ENCODE measurements around the gene HOXA3.

Gene HOXA3

DNA sequence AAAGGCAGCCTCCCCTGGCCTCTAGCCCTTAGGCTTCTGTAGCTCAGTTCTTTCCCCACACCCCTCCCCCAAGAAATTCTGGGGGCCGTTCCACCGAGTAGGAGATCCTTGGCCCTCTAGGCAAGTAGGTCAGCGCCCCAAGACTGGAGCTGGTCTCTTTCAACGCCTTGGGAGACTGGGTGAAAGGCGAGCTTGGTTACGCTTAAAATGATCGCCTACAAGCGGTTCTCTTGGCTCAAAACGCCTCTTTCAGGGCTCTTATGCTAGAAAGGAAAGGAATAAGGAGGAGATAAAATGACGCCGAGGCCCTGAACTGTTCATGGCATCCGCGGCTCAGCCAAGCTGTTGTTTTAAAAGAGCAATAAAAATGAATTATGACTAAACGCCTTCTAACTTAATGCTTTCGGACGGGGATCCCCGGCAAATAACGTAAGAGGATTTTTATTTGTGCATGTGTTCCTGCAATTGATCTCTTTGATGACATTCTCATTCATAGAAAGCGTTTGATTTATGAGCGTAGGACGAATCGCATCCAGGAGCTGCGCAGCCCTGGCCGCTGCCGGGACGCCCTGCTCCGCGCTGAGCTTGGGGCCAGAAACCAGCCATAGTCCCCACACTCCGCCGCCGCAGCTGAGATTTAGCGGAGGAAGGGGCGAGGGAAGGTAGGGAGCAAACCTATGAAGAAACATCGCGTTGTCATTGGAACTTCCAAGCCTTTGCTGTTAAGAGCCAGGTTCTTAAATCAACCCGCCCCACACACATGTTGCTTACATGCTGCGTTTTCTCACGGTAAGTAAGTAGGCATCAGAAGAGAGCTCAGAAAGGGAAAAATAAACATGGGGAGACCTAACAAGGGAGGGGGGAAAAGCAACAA lies 53.6 kb downstream of the HOXA3 start:
- no peak for DNase-seq

DNA sequence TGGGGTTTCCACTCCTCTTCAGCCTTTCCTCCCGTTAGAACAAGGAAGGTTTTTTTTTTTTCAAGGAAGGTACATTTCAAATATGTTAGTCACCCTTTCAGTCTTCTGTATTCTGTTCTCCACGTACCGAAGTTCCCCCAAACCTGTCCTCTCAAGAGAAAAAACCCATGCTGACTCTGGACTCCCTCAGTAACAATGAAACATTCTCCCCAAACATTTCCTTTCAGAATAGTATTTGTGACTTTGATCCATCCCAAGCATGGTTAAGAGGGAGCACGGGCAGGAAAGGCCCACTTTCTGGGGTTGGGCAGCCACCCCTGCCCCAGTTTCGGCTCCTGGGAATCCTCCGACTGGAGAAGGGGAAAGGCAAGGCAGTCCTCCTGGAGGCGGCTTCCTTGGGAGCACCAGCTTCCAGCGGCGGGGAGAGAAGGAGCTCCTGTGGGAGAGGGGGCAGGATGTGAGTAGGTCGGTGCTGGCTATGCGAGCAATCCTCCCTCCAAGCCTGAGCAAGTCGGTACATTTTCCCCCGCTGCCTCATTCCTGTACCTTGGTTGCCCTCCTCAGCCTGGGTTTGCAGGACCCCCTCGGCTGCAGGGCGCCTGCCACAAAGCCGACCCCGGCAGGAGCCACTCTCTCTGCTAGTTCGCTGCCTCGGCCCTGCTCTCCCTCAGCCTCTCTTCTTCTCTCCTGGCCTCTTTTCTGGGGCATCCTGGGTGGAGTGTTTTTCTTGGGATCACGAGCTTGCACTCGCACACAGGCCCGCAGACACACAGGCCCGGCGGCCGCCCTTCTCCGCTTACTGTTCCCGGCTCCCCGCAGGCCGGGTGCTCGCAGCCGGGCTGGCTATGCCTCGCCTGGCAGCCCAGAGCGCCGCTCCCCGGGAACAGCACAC lies 54.5 kb downstream of the HOXA3 start:
- DNase-seq: no peak

DNA sequence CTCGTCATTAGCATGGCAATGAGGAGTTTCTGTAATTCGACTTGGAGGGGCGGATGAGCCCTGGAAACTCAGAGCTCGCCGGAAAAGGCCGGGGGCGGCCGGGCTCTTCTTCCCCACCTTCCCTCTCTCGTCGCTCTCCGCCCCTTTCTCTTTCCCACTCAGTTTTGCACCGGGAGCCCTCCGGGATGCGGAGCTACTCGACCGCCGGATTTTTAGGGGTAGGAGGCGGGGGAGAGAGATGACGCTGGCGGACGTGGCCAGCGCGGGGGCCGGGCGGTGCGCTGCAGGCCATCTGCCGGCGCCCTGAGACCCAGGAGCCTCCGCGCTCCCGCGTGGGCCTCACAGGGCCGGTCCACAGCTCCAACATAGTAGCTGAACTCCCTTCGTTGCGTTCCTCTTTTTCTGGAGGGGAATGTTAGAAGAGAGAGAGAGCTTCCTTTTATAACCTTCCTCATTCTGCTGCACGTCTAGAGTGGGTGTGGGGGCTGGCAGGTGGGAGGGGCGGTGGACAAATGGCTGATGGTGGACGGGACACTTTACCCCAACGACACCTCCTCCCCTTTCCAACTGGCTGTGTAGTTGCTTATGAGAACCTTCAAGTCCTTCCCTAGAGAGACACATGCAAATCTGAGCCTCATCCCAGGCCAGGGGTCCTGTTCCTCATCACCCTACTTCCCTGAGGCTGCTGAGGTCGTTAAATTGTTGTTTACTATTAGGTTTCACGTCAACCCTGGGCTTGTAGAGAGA lies 55.4 kb downstream of the HOXA3 start:
- no peak for DNase-seq

DNA sequence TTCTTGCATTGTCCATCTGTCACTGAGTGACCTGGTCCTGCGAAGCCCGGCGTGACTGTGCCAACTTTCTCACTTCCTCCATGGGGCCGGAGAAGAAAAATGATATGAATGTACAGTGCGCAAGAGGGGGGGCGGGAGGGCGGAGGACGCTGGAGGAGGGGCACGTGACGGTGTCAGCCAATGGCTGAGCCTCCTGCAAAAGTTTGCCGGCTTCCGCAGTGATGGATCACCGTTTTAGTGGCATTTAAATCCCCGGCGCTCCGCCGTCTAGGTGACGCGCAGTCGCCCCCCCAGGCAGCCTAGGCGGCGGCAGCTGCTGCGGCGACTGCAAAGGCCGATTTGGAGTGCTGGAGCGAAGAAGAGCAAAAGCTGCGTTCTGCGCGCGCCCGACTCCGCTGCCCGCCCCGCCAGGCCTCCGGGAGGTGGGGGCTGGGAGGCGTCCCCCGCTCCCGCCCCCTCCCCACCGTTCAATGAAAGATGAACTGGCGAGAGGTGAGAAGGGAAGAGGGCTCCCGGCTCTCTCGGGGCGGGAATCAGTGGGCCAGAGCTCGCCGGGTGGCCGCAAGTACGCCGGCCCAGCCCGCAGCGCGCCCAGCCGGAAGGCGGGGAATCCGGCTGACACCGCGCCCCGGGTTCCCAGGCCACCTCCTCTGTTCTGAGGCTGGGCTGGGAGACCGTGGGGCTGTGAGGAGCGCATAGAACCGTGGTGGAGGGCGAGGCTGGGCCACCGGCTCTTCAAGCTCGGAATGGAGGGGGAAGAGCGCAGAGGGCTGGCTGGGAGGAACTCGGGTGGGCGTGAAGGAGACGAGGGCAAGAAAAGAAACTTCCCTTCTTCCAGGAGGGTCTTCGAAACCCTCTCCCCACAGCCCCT lies 56.3 kb downstream of the HOXA3 start, which contains the start of gene HOXA1:
TSS of gene HOXA1 (minus strand) at position 104 of the 871 bp plus-strand sequence. CDS start at position 16, 88 bp downstream.
- DNase-seq: no peak

DNA sequence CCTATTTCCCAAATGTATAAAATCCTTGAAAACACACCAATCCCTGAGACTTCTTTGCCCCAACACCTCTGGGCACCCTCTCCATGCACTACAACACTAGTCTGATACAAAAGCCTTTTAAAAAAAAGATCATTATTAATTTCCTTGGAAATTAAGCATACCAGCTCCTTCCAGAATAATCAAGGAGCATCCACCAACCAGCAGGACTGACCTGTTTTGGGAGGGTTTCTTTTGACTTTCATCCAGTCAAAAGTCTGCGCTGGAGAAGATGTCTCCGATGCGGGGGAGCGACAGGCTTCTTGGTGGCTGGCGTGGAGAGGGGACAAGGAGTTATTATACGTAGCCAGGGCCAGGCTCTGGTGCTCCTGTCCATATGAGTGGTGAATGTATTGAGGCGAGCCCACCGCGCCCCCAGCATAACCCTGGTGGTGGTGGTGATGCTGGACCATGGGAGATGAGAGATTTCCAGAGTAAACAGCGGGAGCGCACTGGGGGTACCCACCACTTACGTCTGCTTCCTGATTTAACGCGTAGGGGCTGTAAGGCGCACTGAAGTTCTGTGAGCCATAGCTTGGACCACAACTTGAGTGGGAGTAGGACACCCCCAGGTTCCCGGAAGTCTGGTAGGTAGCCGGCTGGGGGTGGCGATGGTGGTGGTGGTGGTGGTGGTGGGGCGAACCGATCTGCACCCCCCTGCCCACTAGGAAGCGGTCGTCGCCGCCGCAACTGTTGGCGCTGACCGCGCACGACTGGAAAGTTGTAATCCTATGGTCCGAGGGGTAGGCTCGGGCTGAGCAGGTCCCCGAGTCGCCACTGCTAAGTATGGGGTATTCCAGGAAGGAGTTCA lies 57.1 kb downstream of the HOXA3 start:
- no peak for DNase-seq

DNA sequence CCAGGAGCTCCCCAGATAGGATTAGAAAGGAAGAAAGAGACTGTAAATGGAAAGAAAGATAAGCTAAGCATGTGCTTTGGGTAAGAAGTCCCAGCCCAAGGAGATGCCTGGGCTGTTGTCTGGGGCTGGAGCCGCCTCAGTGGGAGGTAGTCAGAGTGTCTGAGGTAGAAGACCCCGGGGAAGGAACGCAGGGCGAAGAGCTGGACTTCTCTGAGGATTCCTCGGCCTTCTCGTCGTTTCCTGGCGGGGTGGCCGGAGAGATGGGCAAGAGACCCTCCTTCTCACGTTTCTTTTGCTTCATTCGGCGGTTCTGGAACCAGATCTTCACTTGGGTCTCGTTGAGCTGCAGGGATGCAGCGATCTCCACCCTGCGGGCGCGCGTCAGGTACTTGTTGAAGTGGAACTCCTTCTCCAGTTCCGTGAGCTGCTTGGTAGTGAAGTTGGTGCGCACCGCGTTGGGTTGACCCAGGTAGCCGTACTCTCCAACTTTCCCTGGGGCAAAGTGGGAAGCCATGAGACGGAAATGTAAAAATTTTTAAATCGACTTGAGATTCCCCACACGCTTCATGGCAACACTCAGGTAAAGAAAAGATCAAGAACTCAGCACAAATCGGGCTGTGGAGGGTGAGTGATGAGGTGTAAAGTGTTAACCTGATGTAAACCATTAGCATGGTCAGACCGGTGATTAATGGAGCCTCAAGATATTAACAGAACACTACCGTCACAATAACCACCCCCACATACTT lies 57.9 kb downstream of the HOXA3 start:
- DNase-seq: no peak

DNA sequence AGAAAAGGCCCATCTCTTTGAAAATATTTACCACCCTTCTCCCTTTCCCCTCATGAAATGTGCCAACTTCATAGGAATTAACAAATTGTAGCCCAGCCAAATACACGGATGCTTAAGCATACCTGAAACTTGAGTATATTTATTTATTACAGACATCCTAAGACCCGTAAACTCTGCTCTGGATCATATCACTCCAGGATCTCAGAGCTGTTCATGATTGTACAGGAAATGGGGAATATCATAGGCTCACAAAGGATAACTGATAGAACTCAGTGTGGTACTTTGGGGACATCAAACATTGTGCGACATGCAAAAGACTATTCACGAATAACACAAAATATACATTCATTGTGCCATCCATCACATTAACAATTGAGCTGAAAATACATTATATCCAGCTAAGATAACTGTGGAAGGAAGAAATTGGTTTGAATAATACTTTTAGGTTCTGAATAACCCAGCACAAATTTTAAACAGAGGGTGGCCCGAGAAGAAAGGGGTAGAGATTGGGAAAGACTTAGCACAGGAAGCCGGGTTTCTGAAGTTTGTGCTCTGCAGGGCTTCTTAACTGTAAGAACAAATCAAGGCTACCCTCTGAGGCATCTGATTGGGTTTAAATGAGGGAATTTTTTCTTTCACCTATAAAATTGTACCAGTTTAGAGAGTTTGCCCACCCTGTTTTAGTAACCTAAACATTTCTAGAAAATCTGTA lies 59.0 kb downstream of the HOXA3 start:
- no peak for DNase-seq

DNA sequence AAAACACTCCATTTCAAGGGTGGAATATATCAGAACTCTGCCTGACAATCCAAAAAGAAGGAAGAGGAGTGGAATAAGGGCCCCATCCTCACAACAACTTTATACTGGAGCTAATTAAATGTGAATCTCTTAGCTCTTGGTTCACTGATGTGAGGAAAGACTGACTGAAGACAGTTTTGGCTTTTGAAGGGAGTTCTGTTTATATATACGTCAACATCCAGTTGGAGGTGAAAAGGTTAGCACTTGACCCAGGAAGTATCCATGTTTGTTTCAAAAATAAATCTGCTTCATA lies 59.6 kb downstream of the HOXA3 start:
- no peak for DNase-seq

DNA sequence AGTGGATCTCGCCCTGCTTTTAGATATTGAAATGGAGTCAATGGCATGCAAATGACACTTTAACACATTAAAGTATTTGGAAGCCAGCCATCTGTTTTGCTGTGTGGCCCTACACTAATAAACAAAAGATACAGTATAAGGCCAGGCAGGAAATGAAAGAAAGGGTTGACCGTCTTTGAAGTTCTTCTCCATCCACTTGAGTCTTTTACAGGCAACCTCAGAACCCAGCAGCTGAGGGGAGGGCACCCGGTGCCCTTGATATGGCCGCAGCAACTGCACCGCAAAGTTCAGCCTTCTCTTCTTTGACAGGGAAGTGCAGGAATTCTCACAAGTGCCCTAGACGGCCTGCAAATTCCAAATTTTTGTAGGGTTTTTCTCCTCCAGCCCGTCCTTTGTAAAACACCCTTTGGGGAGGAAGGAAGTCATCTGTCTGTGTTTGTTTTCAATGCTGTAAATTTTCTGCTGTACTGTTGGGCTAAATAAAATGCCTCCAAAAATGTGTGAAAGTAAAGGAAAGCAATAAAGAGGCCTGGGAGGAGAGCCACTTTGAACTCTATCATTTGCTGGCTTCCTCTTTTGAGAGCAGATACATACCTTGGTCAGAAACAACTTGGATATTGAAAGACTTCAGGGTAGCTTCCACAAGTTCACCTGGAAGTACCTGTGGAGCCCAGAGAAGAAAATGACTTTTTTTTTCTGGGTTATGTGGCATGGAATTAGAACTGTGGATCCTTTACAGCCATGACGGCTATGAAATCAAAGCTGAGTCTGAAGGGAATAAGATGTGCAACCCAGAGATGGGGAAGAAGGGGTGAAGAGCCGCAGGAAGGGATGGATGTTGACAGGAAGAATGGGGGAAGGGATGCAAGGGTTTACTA lies 60.2 kb downstream of the HOXA3 start:
- no peak for DNase-seq

DNA sequence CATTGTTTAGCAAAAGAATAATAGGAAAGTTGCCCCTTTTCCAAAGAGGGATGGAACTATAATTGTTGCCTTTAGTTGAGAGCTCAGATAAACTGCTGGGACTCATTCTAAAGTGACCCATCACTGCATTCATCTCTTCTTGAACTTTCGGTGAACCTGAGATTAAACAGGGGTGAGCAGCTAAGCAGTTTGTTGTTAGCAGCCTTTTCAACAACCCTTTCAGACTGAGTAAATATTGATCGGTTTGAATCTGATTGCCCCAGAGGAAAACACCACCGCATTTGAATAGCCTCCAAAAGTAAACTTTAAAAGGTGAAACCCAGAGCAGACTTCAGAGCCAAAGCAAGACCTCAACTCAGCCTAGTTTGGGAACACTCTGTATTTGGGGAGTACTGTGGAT lies 61.3 kb downstream of the HOXA3 start:
- DNase-seq: no peak

DNA sequence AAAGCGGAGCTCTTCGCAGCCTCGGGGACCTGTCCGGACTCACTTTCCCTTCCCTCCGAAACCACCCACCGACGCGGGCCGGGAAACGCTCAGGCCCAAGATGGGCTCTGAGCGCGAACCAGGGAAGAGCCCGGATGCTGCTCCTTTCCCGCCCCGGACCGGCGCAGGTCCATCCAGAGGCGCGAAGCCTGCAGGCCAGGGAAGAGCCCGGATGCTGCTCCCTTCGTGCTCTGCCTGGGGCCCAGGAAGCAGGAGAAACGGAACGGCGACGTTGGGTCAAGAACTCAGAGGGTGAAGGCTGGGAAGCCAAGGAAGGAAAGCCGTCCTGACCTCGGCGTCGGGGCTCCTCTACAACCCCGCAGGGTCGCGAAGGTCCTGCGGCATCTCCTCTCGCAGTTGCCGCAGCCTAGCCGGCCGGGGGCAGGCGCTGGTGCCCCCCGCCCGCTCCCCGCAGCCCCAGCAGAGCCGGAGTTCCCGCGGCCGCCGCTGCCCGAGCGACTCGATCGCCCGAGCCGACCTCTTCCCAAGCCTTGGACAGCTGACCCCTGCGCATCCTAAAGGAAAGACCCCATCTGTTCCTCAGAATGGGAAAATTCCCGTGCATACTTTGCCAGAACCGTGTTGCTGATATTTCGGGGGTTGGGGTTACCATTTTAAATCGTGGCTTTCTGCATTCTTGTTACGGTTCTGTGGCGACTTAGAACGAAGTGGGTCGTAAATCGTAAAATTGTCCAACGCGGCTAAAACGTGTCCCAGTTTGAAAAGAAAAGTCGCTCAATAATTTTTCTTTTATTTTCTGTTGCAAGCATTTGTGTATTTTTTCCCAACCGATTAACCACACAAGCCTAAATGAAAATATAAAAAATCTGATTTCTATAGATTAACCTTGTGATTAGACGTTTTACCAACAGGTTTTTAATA lies 64.1 kb downstream of the HOXA3 start:
- no peak for DNase-seq

DNA sequence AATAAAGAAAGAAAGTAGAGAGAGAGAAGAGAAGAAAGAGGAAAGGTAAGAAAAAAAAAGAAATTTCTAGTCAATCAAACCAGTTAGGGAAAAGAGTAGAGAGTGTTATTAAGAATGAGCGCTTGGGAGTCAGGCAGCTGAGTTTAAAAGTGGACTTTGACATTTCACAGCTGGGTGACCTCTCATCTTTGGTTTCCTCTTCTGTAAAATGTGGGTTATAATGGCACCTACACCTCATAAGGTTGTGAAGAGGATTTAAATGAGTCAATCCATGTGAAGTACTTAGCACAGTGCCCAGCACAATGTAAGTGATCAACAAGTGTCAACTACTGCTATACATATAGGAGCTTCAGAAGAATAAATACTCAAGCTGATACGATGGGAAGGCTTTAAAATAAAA lies 68.7 kb downstream of the HOXA3 start:
- DNase-seq: no peak

DNA sequence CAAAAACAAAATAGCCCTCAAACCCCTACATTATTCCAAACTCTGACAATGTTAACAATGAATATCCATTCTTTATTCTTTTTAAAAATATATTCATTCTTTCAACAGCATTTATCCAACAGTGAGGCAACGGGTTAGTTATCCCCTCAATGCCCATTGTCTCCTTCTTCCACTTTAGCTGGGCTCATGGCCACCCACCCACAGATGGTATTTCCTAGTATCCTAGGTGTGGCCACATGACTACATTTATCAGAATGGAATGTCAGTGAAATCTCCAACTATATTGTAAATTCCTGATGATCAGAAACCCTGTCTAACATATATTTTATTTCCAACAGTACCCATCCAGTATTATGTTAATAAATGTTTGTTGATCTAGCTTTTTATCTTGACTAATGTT lies 70.2 kb downstream of the HOXA3 start:
- no peak for DNase-seq

DNA sequence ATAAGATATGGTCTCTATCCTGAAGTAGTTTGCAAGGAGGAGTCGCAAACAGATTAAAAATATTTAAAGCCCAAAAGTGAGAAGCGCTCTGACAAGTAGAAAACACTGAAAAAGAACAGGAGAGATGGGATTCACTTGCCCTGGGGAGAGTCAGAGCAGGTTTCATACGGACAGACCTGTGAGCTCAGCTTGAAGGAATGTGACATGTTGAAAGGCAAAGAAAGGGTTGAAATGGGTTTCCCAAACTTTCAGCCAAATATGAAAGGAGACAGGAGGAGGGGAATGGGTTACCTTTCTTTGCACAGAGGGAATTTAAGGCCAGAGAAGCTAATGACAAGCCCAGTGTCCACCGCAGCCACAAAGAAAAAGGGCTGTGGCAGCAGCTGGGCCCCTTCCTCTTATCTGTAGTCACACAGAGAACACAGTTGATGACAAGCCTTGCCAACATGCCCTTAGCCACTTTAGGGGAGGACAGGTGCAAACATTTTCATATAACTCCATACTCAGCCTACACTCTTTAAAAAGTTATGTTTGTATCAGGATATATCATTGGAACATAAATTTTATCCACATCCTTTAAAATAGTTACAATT lies 71.4 kb downstream of the HOXA3 start:
- DNase-seq: no peak

DNA sequence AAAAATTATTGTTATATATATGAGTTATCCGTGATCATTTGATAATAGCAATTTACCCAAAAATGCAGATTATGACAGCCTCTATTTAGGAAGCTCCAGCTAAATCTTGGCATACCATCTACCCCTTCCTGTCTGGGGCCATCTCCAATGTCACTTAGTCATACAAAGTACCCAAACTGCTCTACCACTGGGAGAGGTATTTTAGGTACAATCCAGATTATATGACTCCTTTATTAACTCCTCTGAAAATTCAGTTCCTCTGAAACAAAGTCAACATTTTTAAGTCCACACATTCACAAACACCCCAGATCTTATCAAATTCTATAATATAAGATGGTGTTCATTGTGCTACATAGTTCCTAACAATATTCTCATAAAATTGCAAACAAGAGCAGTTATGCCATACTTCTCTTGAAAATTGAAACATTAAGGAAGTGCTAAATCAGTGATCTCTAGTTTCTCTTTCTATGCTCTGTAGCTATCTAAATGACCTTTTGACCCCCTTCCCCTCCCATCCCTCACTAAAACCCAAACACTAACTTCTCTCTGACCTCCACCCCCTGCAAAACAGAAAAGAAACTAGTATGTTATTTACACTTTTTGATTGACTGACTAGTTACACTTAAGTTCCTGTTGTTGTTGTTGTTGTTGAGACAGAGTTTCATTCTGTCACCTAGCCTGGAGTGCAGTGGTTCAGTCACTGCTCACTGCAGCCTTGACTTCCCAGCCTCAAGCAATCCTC lies 73.0 kb downstream of the HOXA3 start:
- no peak for DNase-seq

DNA sequence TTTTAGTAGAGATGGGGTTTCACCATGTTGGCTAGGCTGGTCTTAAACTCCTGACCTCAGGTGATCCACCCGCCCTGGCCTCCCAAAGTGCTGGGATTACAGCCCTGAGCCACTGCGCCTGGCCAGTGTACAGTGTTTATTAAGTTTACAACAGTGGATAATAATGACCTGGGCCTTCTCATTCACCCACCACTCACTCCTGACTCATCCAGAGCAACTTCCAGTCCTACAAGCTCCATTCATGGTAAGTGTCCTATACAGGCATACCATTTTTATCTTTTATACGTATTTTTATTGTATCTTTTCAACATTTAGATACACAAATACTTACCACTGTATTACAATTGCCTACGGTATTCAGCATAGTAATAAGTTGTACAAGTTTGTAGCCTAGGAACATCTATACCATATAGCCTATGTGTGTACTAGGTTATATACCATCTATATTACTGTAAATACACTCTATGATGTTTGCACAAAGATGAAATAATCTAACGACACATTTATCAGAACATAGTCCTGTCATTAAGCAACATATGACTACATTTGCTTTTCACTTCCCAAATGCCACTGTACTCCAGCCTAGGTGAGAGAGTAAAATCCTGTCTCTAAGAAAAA lies 73.7 kb downstream of the HOXA3 start:
- DNase-seq: no peak

Measured in NCI-H2227 treated with DMSO at 0.1 percent for 48 hours (cell line).